Astrocyte (in vitro differentiated cells and primary cell): Measurements from ENCODE around the gene C1orf21. TPM values are rescaled to one million over a fixed set of nuclear protein-coding genes. Genes with fewer than 3 reads are reported as not detected.

Source experiments
- DNase-seq: peaks from one replicate; pipeline ENCODE4 v3.0.0-alpha.2; 2010; ENCODE audit warnings: low read depth
- FAIRE-seq: peaks from 2 replicates; lab custom pipeline; 2011; peaks lifted over from hg19 to GRCh38; lab: Jason Lieb, UNC
- H2AFZ ChIP-seq: 2 replicates; pipeline ENCODE4 v1.6.0; 2012; ENCODE audit warnings: low read depth, low read length, inconsistent platforms
- H3K27ac ChIP-seq: 2 replicates; pipeline ENCODE4 v1.5.1; 2011; ENCODE audit warnings: low read depth, low read length, inconsistent platforms
- H3K27me3 ChIP-seq: 2 replicates; pipeline ENCODE4 v1.6.0; 2011; ENCODE audit warnings: low read length, inconsistent platforms; ENCODE audit not compliant: insufficient read depth
- H3K36me3 ChIP-seq: 2 replicates; pipeline ENCODE4 v1.5.1; 2011; ENCODE audit warnings: low read length, inconsistent platforms; ENCODE audit not compliant: insufficient read depth
- H3K4me1 ChIP-seq: 2 replicates; pipeline ENCODE4 v1.5.1; 2011; ENCODE audit warnings: low read length, inconsistent platforms; ENCODE audit not compliant: insufficient read depth
- H3K4me2 ChIP-seq: 2 replicates; pipeline ENCODE4 v1.6.0; 2012; ENCODE audit warnings: low read length, inconsistent platforms
- H3K4me3 ChIP-seq: 2 replicates; pipeline ENCODE4 v1.5.1; 2011; ENCODE audit warnings: low read depth, mild to moderate bottlenecking, low read length, inconsistent platforms; ENCODE audit not compliant: insufficient read depth
- H3K79me2 ChIP-seq: 2 replicates; pipeline ENCODE4 v1.6.0; 2012; ENCODE audit warnings: mild to moderate bottlenecking, low read length, inconsistent platforms; ENCODE audit not compliant: insufficient read depth
- H3K9ac ChIP-seq: 2 replicates; pipeline ENCODE4 v1.6.0; 2012; ENCODE audit warnings: mild to moderate bottlenecking, low read length, inconsistent platforms
- H3K9me3 ChIP-seq: 2 replicates; pipeline ENCODE4 v1.5.1; 2012; ENCODE audit warnings: low read depth, mild to moderate bottlenecking, low read length, inconsistent platforms; ENCODE audit not compliant: insufficient read depth
- H4K20me1 ChIP-seq: 2 replicates; pipeline ENCODE4 v1.6.0; 2012; ENCODE audit warnings: low read length, inconsistent platforms; ENCODE audit not compliant: insufficient read depth
- H3K27ac Mint-ChIP-seq: one replicate; pipeline ENCODE4 v1.8.0; 2021; ENCODE audit warnings: mild to moderate bottlenecking, mixed read lengths; ENCODE audit not compliant: unreplicated experiment
- H3K27me3 Mint-ChIP-seq: one replicate; pipeline ENCODE4 v1.8.0; 2021; ENCODE audit warnings: low read depth, mixed read lengths; ENCODE audit not compliant: unreplicated experiment
- H3K36me3 Mint-ChIP-seq: one replicate; pipeline ENCODE4 v1.8.0; 2021; ENCODE audit warnings: low read depth, mixed read lengths; ENCODE audit not compliant: unreplicated experiment
- H3K4me1 Mint-ChIP-seq: one replicate; pipeline ENCODE4 v1.8.0; 2021; ENCODE audit warnings: low read depth, mixed read lengths; ENCODE audit not compliant: unreplicated experiment
- H3K4me3 Mint-ChIP-seq: one replicate; pipeline ENCODE4 v1.8.0; 2021; ENCODE audit warnings: mild to moderate bottlenecking, moderate library complexity, mixed read lengths; ENCODE audit not compliant: unreplicated experiment
- H3K9me3 Mint-ChIP-seq: one replicate; pipeline ENCODE4 v1.8.0; 2021; ENCODE audit warnings: mild to moderate bottlenecking, mixed read lengths; ENCODE audit not compliant: unreplicated experiment
- EZH2 ChIP-seq: IDR thresholded peaks from 2 replicates; pipeline ENCODE4 v1.6.1; 2012; ENCODE audit warnings: mild to moderate bottlenecking, low read length, inconsistent platforms; ENCODE audit not compliant: insufficient read depth
- total RNA-seq: library from RNA; stranded (reverse); gene quantifications from 2 replicates; pipeline ENCODE4 v1.2.1, GENCODE V29; 2021
- TF ChIP-seq, protein P1 (sequence below): IDR thresholded peaks from 2 replicates; pipeline ENCODE4 v1.5.1; 2011; ENCODE audit warnings: low read depth, mild to moderate bottlenecking, inconsistent platforms, low read length, moderate library complexity; ENCODE audit not compliant: insufficient read depth

C1orf21 gene
- total RNA-seq, 1 donor from 2014 or later, result 15.1 TPM

DNA sequence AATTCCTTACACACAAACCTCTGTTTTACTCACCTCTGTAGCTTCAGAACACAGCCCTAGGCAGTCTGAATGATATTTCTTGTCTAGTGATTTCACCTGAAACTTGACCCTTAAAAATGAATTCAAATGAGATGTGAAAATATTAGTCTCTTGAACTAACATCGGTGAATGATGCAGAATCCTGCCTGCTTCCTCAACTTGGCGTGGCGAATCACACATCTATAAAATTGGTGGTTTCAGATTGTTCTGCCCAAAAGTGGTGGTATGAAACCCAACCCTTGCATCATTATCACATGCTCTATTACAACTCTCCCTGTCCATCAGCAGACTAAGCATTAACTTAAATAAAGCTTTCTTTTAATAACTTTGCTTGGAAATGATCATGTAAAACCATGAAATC is 26.9 kb upstream of the C1orf21 start:
- H3K4me3 ChIP-seq, result no peak overlapping the region
- H3K79me2 ChIP-seq, result no peaks in the 10 kb centered on the region
- DNase-seq, result no peak
- no peaks in the 10 kb centered on the region for H3K4me1 ChIP-seq
- H3K27ac Mint-ChIP-seq, result no peak overlapping the region
- no peak overlapping the region for H3K4me3 Mint-ChIP-seq
- no peaks in the 10 kb centered on the region for H3K36me3 Mint-ChIP-seq
- no peak for FAIRE-seq
- no peaks in the 10 kb centered on the region for H3K36me3 ChIP-seq
- H3K9me3 Mint-ChIP-seq, result no peaks in the 10 kb centered on the region
- peaks cover 3% of the 10 kb centered on the region for H3K27me3 ChIP-seq
- no peak overlapping the region for H2AFZ ChIP-seq
- no peaks in the 10 kb centered on the region for H4K20me1 ChIP-seq
- peaks cover 4% of the 10 kb centered on the region for H3K27me3 Mint-ChIP-seq
- no peak overlapping the region for H3K27ac ChIP-seq
- no peaks in the 10 kb centered on the region for H3K4me1 Mint-ChIP-seq
- no peak overlapping the region for H3K4me2 ChIP-seq
- no peak for TF ChIP-seq EZH2
- TF ChIP-seq, protein P1, sequence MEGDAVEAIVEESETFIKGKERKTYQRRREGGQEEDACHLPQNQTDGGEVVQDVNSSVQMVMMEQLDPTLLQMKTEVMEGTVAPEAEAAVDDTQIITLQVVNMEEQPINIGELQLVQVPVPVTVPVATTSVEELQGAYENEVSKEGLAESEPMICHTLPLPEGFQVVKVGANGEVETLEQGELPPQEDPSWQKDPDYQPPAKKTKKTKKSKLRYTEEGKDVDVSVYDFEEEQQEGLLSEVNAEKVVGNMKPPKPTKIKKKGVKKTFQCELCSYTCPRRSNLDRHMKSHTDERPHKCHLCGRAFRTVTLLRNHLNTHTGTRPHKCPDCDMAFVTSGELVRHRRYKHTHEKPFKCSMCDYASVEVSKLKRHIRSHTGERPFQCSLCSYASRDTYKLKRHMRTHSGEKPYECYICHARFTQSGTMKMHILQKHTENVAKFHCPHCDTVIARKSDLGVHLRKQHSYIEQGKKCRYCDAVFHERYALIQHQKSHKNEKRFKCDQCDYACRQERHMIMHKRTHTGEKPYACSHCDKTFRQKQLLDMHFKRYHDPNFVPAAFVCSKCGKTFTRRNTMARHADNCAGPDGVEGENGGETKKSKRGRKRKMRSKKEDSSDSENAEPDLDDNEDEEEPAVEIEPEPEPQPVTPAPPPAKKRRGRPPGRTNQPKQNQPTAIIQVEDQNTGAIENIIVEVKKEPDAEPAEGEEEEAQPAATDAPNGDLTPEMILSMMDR, result no peak
- no peaks in the 10 kb centered on the region for H3K9me3 ChIP-seq
- no peak overlapping the region for H3K9ac ChIP-seq

DNA sequence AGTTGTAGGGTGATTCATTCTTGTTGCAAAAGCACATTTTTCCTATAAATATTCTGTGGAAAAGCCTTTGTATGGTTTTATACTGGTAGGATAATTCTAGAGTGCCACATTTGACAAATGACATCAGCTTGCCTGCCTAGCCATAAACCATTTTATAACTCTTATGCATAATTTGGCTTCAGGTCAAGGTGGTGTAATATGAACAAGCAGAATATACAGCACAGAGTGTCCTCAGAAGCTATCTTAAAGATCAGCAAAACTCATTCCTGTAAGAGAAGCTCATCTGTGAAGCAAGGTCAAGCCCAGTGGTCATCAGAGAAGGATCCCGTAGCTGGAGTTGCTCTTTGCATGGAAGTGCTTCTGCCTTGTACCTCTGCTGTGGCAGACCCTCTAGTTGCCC is 24.0 kb upstream of the C1orf21 start:
- Histone ChIP-seq H3K4me2 (no peak overlapping the region), H2AFZ (no peak overlapping the region), H4K20me1 (no peaks in the 10 kb centered on the region), H3K36me3 (no peaks in the 10 kb centered on the region), H3K27me3 (peaks cover 3% of the 10 kb centered on the region), H3K9me3 (no peaks in the 10 kb centered on the region), H3K79me2 (no peaks in the 10 kb centered on the region), H3K27ac (no peak overlapping the region), H3K4me1 (no peaks in the 10 kb centered on the region), H3K4me3 (no peak overlapping the region), H3K9ac (no peak overlapping the region)
- Mint-ChIP-seq H3K9me3 (no peaks in the 10 kb centered on the region), H3K27ac (no peak overlapping the region), H3K4me1 (no peaks in the 10 kb centered on the region), H3K36me3 (no peaks in the 10 kb centered on the region), H3K4me3 (no peak overlapping the region), H3K27me3 (peaks cover 4% of the 10 kb centered on the region)
- TF ChIP-seq, protein P1, result no peak
- no peak for TF ChIP-seq EZH2
- FAIRE-seq (no peak), DNase-seq (no peak)

GRCh38 chr1:184365699-184366098 is 21.1 kb upstream of the C1orf21 start:
- H4K20me1 ChIP-seq, result no peaks in the 10 kb centered on the region
- H3K4me3 Mint-ChIP-seq, result no peak overlapping the region
- no peaks in the 10 kb centered on the region for H3K4me1 ChIP-seq
- H3K9me3 Mint-ChIP-seq, result no peaks in the 10 kb centered on the region
- H3K36me3 ChIP-seq, result no peaks in the 10 kb centered on the region
- no peaks in the 10 kb centered on the region for H3K9me3 ChIP-seq
- no peaks in the 10 kb centered on the region for H3K79me2 ChIP-seq
- no peaks in the 10 kb centered on the region for H3K4me1 Mint-ChIP-seq
- H3K27ac Mint-ChIP-seq, result no peak overlapping the region
- FAIRE-seq (no peak), DNase-seq (no peak)
- TF ChIP-seq, protein P1, result no peak
- TF ChIP-seq EZH2, result no peak
- H3K4me3 ChIP-seq, result no peak overlapping the region
- no peaks in the 10 kb centered on the region for H3K36me3 Mint-ChIP-seq
- peaks cover 3% of the 10 kb centered on the region for H3K27me3 ChIP-seq
- H3K4me2 ChIP-seq, result no peak overlapping the region
- no peak overlapping the region for H3K27ac ChIP-seq
- no peaks in the 10 kb centered on the region for H3K27me3 Mint-ChIP-seq
- H3K9ac ChIP-seq, result no peak overlapping the region
- no peak overlapping the region for H2AFZ ChIP-seq
